NT2/D1 (cell line): ENCODE results near the gene GLG1.
"Not testable (repeated sequence)": the region's sequence is repeated elsewhere in the genome, so short reads cannot be mapped to it uniquely, and the experiment has no call there.

Experiments used
- YY1 ChIP-seq: IDR thresholded peaks from 2 replicates; pipeline ENCODE4 v1.6.1; 2011; ENCODE audit not compliant: insufficient read length, insufficient read depth
- ZNF274 ChIP-seq: IDR thresholded peaks from 2 replicates; pipeline ENCODE4 v1.6.1; 2011; ENCODE audit warnings: mild to moderate bottlenecking, low read depth, low read length

- not testable (repeated sequence) for TF ChIP-seq ZNF274, YY1
Observed at GRCh38 chr16:74406600-74407361, 200.1 kb downstream of the GLG1 start.
